K562 (cell line): Measurements from ENCODE around the gene RBSN. TPM values are rescaled to one million over a fixed set of nuclear protein-coding genes. Genes with fewer than 3 reads are reported as not detected.

ENCODE experiments used
- BRCA1 ChIP-seq, 2 experiments: fragments of 450-650 bp in 1 of 2; sonication (generic) in 1 of 2; formaldehyde crosslinking in 1 of 2; IDR thresholded peaks; 2 replicates each; pipeline versions ENCODE4 v1.5.0 to v1.6.1; 2017 to 2020; ENCODE audit warnings: mild to moderate bottlenecking in 1 of 2, missing genetic modification reagents in 1 of 2
- CBX8 ChIP-seq: fragments of 200-600 bp; sonication (generic); IDR thresholded peaks from 2 replicates; pipeline ENCODE4 v1.6.1; 2012; ENCODE audit warnings: borderline replicate concordance, mixed run types, low read depth, mild to moderate bottlenecking, moderate library complexity, mixed read lengths, low read length, control low read depth, inconsistent platforms; ENCODE audit not compliant: poor library complexity, severe bottlenecking; ENCODE audit errors: extremely low read depth
- CEBPG ChIP-seq, 3 experiments: fragments of 200-800 bp in 1 of 3; sonication (Bioruptor generic) in 1 of 3; sonication (generic) in 1 of 3; formaldehyde crosslinking in 1 of 3; IDR thresholded peaks in 2 of 3; conservative IDR thresholded peaks in 1 of 3; 2 replicates each; pipeline versions ENCODE4 v1.6.1 to v1.8.0; 2016 to 2022; ENCODE audit warnings: missing compliant biosample characterization in 2 of 3, missing genetic modification characterization in 2 of 3, mild to moderate bottlenecking in 1 of 3, missing genetic modification reagents in 1 of 3
- DEAF1 ChIP-seq: fragments of 450-650 bp; formaldehyde crosslinking; IDR thresholded peaks from 2 replicates; pipeline ENCODE4 v1.4.0; 2020; ENCODE audit warnings: mild to moderate bottlenecking, moderate library complexity
- HDAC6 ChIP-seq: IDR thresholded peaks from 2 replicates; pipeline ENCODE4 v1.6.1; 2012; ENCODE audit warnings: low read depth, mild to moderate bottlenecking, control low read depth, inconsistent platforms, low read length, moderate library complexity
- KHSRP ChIP-seq: fragments of 450-650 bp; IDR thresholded peaks from 2 replicates; pipeline ENCODE4 v1.6.1; 2017
- MAFF ChIP-seq: IDR thresholded peaks from 2 replicates; pipeline ENCODE4 v1.6.1; 2012; ENCODE audit warnings: low read length, improper control_type of control experiment
- MCM5 ChIP-seq: fragments of 450-650 bp; IDR thresholded peaks from 2 replicates; pipeline ENCODE4 v1.6.1; 2016; ENCODE audit warnings: low read depth
- OTX1 ChIP-seq: fragments of 450-650 bp; formaldehyde crosslinking; IDR thresholded peaks from 2 replicates; pipeline ENCODE4 v1.4.0; 2022; ENCODE audit warnings: mild to moderate bottlenecking
- RAD51 ChIP-seq: fragments of 450-650 bp; IDR thresholded peaks from 2 replicates; pipeline ENCODE4 v1.7.1; 2016; ENCODE audit warnings: low read depth, mild to moderate bottlenecking, borderline replicate concordance
- RBM22 ChIP-seq: fragments of 200-400 bp; formaldehyde crosslinking; IDR thresholded peaks from 2 replicates; pipeline ENCODE4 v1.6.1; 2018; ENCODE audit warnings: low read length, low read depth; ENCODE audit not compliant: poor library complexity, severe bottlenecking
- RFX1 ChIP-seq: fragments of 450-650 bp; IDR thresholded peaks from 2 replicates; pipeline ENCODE4 v1.6.1; 2016; ENCODE audit warnings: mild to moderate bottlenecking, moderate library complexity
- SREBF2 ChIP-seq: sonication (generic); formaldehyde crosslinking; IDR thresholded peaks from 2 replicates; pipeline ENCODE4 v1.4.0; 2020; ENCODE audit warnings: mild to moderate bottlenecking, missing genetic modification reagents
- TCF7L2 ChIP-seq: fragments of 150-350 bp; IDR thresholded peaks from 2 replicates; pipeline ENCODE4 v1.6.1; 2016; ENCODE audit warnings: low read depth, mild to moderate bottlenecking, low read length, moderate library complexity
- TSC22D4 ChIP-seq: fragments of 450-650 bp; IDR thresholded peaks from 2 replicates; pipeline ENCODE4 v1.6.1; 2016; ENCODE audit warnings: missing genetic modification characterization, missing biosample characterization, control low read depth
- USF1 ChIP-seq: sonication (generic); formaldehyde crosslinking; IDR thresholded peaks from 2 replicates; pipeline ENCODE4 v1.9.0; 2022; ENCODE audit warnings: mild to moderate bottlenecking, missing genetic modification reagents
- ZZZ3 ChIP-seq: fragments of 450-650 bp; IDR thresholded peaks from 2 replicates; pipeline ENCODE4 v1.6.1; 2016; ENCODE audit warnings: antibody characterized with exemption, mild to moderate bottlenecking, moderate library complexity
- polyA plus RNA-seq, 8 experiments: library from polyadenylated mRNA; depleted of rRNA in 4 of 8; stranded (reverse) in 5 of 8; unstranded in 3 of 8; fragments of >200 nt; fragmentation: Nextera tagmentation in 2 of 8; fragmentation: Illumina TruSeq in 1 of 8; extraction: Ambion mirVana in 2 of 8; extraction: Trizol in 1 of 8; gene quantifications; 2 replicates each; pipeline versions ENCODE4 v1.2.1 to v1.2.3, GENCODE V29; 2011 to 2014; ENCODE audit warnings: inconsistent platforms in 1 of 8, missing spikeins in 1 of 8
- total RNA-seq, 7 experiments: library from RNA; depleted of rRNA in 6 of 7; stranded (reverse); fragments of >200 nt in 6 of 7; fragmentation: Illumina TruSeq in 2 of 7; extraction: Trizol in 2 of 7; gene quantifications; 2 replicates each; pipeline versions ENCODE4 v1.2.1 to v1.2.3, GENCODE V29; 2011 to 2021; ENCODE audit warnings: low replicate concordance in 1 of 7
- TF ChIP-seq, protein P1 (sequence below): fragments of 250-450 bp; sonication (Bioruptor Pico); IDR thresholded peaks from 2 replicates; pipeline ENCODE4 v1.5.0; 2020; ENCODE audit warnings: mild to moderate bottlenecking
- TF ChIP-seq, protein P2 (sequence below): fragments of 450-650 bp; conservative IDR thresholded peaks from 2 replicates; pipeline ENCODE4 v1.6.1; 2016; ENCODE audit warnings: missing genetic modification characterization, low read depth, mild to moderate bottlenecking, missing compliant biosample characterization, moderate library complexity

RBSN gene
- total and polyA plus RNA-seq, 9 of the 15 experiments (the other 6 are each of a cell fraction or from before 2014, with no cell fraction given): 2.9 to 19.6 (median 15.0) TPM

GRCh38 chr3:15064835-15065549 is 34.0 kb downstream of the RBSN start, which contains the start of gene MRPS25 (continued):
- TF ChIP-seq SREBF2 (CRISPR knock-in tag): no peak
- peak; percentile 1; the same call in 1 of the 2 replicates for TF ChIP-seq MAFF
- TF ChIP-seq DEAF1: no peak
- TF ChIP-seq, protein P1, sequence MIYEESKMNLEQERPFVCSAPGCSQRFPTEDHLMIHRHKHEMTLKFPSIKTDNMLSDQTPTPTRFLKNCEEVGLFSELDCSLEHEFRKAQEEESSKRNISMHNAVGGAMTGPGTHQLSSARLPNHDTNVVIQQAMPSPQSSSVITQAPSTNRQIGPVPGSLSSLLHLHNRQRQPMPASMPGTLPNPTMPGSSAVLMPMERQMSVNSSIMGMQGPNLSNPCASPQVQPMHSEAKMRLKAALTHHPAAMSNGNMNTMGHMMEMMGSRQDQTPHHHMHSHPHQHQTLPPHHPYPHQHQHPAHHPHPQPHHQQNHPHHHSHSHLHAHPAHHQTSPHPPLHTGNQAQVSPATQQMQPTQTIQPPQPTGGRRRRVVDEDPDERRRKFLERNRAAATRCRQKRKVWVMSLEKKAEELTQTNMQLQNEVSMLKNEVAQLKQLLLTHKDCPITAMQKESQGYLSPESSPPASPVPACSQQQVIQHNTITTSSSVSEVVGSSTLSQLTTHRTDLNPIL (CRISPR knock-in tag): no peak
- TF ChIP-seq KHSRP: no peak
- TF ChIP-seq RAD51: no peak
- no peak for TF ChIP-seq CBX8
- no peak for TF ChIP-seq RFX1
- peak; percentile 84; the same call in 1 of the 2 replicates for TF ChIP-seq OTX1
- no peak for TF ChIP-seq TSC22D4 (tag)
- TF ChIP-seq HDAC6: no peak
- no peak for TF ChIP-seq MCM5
- peak; percentile 37; the same call in 1 of the 2 replicates for TF ChIP-seq USF1
- no peak for TF ChIP-seq BRCA1 (IDR thresholded peaks at IDR 0.05)
- TF ChIP-seq BRCA1 (CRISPR knock-in tag; IDR thresholded peaks at IDR 0.05): no peak
- no peak for TF ChIP-seq TCF7L2
- TF ChIP-seq RBM22: peak; percentile 91
- TF ChIP-seq, protein P2, sequence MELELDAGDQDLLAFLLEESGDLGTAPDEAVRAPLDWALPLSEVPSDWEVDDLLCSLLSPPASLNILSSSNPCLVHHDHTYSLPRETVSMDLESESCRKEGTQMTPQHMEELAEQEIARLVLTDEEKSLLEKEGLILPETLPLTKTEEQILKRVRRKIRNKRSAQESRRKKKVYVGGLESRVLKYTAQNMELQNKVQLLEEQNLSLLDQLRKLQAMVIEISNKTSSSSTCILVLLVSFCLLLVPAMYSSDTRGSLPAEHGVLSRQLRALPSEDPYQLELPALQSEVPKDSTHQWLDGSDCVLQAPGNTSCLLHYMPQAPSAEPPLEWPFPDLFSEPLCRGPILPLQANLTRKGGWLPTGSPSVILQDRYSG (tag): no peak
- TF ChIP-seq ZZZ3: no peak
- TF ChIP-seq CEBPG (CRISPR knock-in tag; IDR thresholded peaks at IDR 0.05): peak; percentile 75
- TF ChIP-seq CEBPG (tag; conservative IDR thresholded peaks at IDR 0.05 in 1 of 2, IDR thresholded peaks at IDR 0.05 in 1 of 2): peak in 1 of 2 experiments; percentile 31; a peak in 1 of 4 replicates
